ENCODE results near the gene ASTN2.
A peak's percentile ranks its signal among the peaks of the same experiment; 100 is the strongest.

Gene ASTN2

GRCh38 chr9:116661037-116661954 is 753.6 kb downstream of the ASTN2 start:
- TF ChIP-seq EZH2phosphoT487 (IDR thresholded peaks at IDR 0.05; ENCODE audit: borderline replicate concordance, low read length), result no peak
- peak; percentile 80 for TF ChIP-seq CTCF (IDR thresholded peaks at IDR 0.05; ENCODE audit: low read depth, low read length, poor library complexity, severe bottlenecking)
- no peaks in the 10 kb centered on the region for H3K36me3 ChIP-seq (ENCODE audit: control insufficient read depth, low read length)
- no peak overlapping the region for H3K27ac ChIP-seq (ENCODE audit: low read depth, low read length)
- no peak overlapping the region for H3K4me2 ChIP-seq (ENCODE audit: low read length)
- no peaks in the 10 kb centered on the region for H3K27me3 ChIP-seq (ENCODE audit: control insufficient read depth, low read length)
- no peak overlapping the region for H3K4me3 ChIP-seq (ENCODE audit: low read length)
- H4K20me1 ChIP-seq (ENCODE audit: control insufficient read depth, insufficient read depth, low read depth, low read length), result peaks cover 3% of the 10 kb centered on the region; the same call in 1 of the 2 replicates
- H3K79me2 ChIP-seq (ENCODE audit: control insufficient read depth, low read length), result no peaks in the 10 kb centered on the region
- no peaks in the 10 kb centered on the region for H3F3A ChIP-seq (ENCODE audit: control insufficient read depth, insufficient read depth)
- H3K9me2 ChIP-seq (replicated peaks; ENCODE audit: control insufficient read depth, low read length), result no peaks in the 10 kb centered on the region
- no peaks in the 10 kb centered on the region for H3K9me3 ChIP-seq (ENCODE audit: control insufficient read depth, insufficient read depth, low read length)
- H3K4me1 ChIP-seq (ENCODE audit: control insufficient read depth, low read length), result no peaks in the 10 kb centered on the region

GRCh38 chr9:116658265-116658664 is 756.6 kb downstream of the ASTN2 start:
- no peaks in the 10 kb centered on the region for H3K79me2 ChIP-seq (ENCODE audit: control insufficient read depth, low read length)
- H3K4me2 ChIP-seq (ENCODE audit: low read length), result no peak overlapping the region
- no peaks in the 10 kb centered on the region for H3K9me3 ChIP-seq (ENCODE audit: control insufficient read depth, insufficient read depth, low read length)
- no peaks in the 10 kb centered on the region for H3F3A ChIP-seq (ENCODE audit: control insufficient read depth, insufficient read depth)
- H3K27ac ChIP-seq (ENCODE audit: low read depth, low read length), result no peak overlapping the region
- no peak overlapping the region for H3K4me3 ChIP-seq (ENCODE audit: low read length)
- no peaks in the 10 kb centered on the region for H3K4me1 ChIP-seq (ENCODE audit: control insufficient read depth, low read length)
- H4K20me1 ChIP-seq (ENCODE audit: control insufficient read depth, insufficient read depth, low read depth, low read length), result peaks cover 3% of the 10 kb centered on the region; the same call in 1 of the 2 replicates
- H3K27me3 ChIP-seq (ENCODE audit: control insufficient read depth, low read length), result no peaks in the 10 kb centered on the region
- H3K36me3 ChIP-seq (ENCODE audit: control insufficient read depth, low read length), result no peaks in the 10 kb centered on the region
- TF ChIP-seq CTCF (IDR thresholded peaks at IDR 0.05; ENCODE audit: low read depth, low read length, poor library complexity, severe bottlenecking) (no peak), EZH2phosphoT487 (IDR thresholded peaks at IDR 0.05; ENCODE audit: borderline replicate concordance, low read length) (no peak)
- no peaks in the 10 kb centered on the region for H3K9me2 ChIP-seq (replicated peaks; ENCODE audit: control insufficient read depth, low read length)

- H3K27ac ChIP-seq (ENCODE audit: low read depth, low read length), result no peak overlapping the region
- no peaks in the 10 kb centered on the region for H3K4me1 ChIP-seq (ENCODE audit: control insufficient read depth, low read length)
- no peaks in the 10 kb centered on the region for H3K27me3 ChIP-seq (ENCODE audit: control insufficient read depth, low read length)
- H4K20me1 ChIP-seq (ENCODE audit: control insufficient read depth, insufficient read depth, low read depth, low read length), result peaks cover 3% of the 10 kb centered on the region; the same call in 1 of the 2 replicates
- no peaks in the 10 kb centered on the region for H3F3A ChIP-seq (ENCODE audit: control insufficient read depth, insufficient read depth)
- H3K9me3 ChIP-seq (ENCODE audit: control insufficient read depth, insufficient read depth, low read length), result no peaks in the 10 kb centered on the region
- H3K9me2 ChIP-seq (replicated peaks; ENCODE audit: control insufficient read depth, low read length), result no peaks in the 10 kb centered on the region
- no peak overlapping the region for H3K4me2 ChIP-seq (ENCODE audit: low read length)
- no peaks in the 10 kb centered on the region for H3K36me3 ChIP-seq (ENCODE audit: control insufficient read depth, low read length)
- no peak overlapping the region for H3K4me3 ChIP-seq (ENCODE audit: low read length)
- TF ChIP-seq EZH2phosphoT487 (IDR thresholded peaks at IDR 0.05; ENCODE audit: borderline replicate concordance, low read length) (no peak), CTCF (IDR thresholded peaks at IDR 0.05; ENCODE audit: low read depth, low read length, poor library complexity, severe bottlenecking) (no peak)
- no peaks in the 10 kb centered on the region for H3K79me2 ChIP-seq (ENCODE audit: control insufficient read depth, low read length)
Observed at GRCh38 chr9:116656977-116657376, 757.9 kb downstream of the ASTN2 start.

Measured in DOHH2 (cell line).